Activated CD8-positive, alpha-beta memory T cell treated with anti-CD3 and anti-CD28 coated beads for 4 hours (primary cell): Measurements from ENCODE around the gene HSDL1.
"Not testable (repeated sequence)": the region's sequence is repeated elsewhere in the genome, so short reads cannot be mapped to it uniquely, and the experiment has no call there.

Experiments
- DNase-seq, 2 donors: peaks; one replicate each; pipeline ENCODE4 v3.0.0-alpha.2; 2020; ENCODE audit warnings: low read depth in 2 of 2

The HSDL1 gene

DNA sequence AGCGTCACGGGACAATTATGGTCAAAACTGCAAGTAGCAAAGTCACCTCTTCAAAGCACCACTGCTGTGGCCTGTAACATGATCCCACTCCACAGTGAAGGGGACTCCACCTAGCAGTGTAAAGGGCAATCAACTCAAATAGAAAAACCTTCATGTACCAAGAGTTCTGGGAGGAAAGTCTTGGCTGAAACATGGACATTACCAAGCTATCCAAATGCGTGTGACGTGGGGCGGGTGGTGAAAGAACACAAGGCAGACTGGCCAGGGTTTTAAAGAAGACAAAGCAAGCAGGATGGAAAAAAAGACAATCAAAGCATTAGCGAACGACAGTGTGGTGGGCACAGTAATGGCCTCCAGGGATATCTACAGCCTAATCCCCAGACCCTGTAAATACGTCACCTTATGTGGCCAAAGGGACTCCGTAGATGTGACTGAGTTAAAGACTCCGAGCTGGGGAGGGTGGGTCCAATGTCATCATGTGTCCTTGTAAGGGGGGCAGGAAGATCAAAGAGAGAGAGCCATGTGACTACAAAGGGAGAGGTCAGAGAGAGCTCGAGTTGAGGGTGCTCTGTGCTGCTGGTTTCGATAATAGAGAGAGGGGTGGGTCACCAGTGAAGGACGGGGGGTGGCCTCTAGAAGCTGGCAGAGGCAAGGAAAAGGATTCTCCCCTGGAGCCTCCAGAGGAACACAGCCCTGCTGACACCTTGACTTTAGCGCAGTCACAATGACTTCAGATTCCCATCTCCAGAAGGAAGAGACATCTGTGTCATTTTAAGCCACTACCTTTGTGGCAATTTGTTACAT lies 6.0 kb downstream of the HSDL1 start:
- no peak for DNase-seq

DNA sequence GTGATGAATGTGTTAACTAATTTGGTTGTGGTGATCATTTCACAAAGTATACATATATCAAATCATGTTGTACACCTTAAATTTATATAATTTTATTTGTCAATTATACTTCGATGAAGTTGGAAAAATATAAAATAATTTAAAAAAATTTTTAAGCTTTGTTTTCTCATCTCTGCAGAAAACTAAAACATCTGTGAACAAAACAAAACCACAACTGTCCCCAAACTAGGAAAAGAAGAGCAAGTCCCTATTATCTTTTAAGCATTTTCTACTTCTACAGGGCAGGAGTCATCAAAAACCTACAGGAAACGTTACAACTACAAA lies 6.5 kb downstream of the HSDL1 start:
- no peak for DNase-seq

DNA sequence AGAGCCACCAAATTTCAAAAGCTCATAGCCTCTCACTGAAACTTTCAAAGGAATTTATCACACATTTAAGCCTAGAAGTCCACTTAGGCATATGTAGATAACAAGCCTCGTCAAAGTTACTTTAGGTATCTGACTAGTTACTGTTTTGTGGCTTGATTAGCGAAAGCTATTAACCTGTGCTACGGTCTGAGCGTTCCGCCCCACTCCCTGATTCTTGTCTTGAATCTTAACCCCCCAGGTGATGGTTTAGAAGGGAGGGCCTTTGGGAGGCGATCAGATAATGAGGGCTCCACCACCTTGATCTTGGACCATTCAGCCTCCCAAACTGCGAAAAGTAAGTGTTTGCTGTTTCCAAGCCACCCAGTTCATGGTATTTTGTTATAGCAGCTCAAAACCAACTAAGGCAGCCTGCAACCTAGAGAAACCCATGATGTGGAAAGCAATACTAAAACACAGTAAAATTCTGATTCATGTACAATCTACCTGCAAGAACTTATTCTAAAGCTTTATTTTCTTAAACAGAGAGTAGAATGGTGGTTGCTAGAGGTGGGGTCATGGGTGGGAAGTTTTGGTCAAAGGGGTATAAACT lies 7.1 kb downstream of the HSDL1 start:
- no peak for DNase-seq

DNA sequence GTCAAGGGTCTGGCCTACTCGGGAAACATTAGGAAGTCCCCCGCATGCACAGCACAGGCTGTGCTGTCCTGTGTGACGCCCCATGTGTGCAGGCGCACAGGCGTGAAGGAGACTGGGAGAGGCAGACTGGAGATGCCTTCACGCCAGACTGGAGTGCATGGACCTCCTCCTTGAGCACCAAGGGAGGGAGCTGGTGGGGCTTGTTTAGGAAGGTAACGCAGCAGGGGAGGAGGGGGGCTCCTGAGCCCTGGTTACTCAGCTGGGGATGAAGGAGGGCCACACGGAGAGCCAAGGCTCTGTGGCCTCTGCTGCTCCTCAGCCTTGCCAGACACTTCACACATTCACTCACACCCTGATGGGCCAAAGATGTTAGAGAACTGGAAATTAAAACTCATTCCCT lies 7.7 kb downstream of the HSDL1 start:
- no peak for DNase-seq

DNA sequence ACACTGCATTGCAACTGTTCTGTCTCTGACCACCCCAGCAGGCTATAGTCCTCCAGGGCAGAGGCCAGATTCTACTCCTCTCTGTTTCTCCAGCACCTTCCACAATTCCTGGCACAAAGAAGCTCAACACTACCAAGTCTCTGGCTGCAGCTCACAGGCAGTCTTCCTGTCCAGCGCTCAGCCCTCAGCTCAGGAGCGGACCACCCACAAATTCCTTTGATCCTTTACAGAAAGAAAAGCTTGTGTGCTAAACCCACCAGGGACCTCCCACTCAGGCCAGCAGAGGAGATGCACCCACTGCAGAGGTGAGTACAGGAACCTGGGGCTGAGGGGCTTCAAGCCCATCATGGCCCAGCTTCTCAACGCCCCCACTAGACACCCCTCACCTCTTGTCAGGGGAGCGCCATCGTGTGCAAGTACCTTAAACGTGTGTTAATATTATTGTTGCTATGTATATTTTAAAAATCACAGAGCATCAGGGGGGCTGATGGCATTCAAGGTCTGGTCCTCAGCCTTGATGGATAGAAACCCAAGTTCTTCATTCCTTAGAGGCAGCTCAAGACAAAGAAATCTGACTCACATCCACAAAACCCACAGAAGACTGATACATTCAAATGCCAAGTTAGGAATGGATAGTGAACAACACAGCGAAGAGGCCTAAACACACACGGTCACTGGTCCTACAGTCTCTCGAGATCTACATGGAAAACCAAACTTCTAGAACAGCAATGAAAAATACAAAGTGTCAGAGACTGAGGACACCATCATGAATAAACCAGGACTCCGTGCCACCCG lies 8.4 kb downstream of the HSDL1 start:
- no peak for DNase-seq

DNA sequence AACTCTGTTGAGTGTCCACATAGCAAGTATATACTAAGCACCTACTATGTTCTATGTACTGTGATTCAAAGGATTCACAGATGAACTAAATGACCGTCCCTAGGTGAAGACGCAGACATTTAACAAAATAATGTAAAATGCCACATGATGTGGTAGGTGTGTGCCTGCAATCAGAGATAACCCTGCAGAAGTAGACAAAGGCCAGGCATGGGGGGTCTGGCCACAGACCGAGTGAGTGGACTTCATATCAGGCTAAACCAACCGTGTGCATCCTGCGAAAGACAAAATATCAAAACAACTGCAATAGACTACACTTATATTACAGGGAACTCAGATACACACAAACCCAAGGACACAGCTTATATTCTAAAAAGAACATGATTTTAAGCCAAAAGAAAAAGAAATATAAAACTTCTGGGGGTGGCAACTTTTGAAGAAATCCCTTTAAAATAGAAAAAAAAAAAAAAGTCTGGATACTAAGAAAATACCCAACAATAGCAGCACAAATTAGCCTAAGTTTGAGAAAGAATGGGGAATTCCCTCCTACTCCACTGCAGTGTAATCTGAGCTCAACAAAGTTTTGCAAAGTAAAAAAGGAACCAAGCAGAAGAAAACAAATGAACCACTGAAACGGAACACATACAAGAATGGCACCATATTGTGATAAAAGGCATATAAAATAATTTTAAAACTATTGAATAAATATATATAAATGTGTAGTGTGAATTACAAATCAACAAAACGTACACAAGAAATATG lies 12.3 kb downstream of the HSDL1 start:
- DNase-seq = no peak

DNA sequence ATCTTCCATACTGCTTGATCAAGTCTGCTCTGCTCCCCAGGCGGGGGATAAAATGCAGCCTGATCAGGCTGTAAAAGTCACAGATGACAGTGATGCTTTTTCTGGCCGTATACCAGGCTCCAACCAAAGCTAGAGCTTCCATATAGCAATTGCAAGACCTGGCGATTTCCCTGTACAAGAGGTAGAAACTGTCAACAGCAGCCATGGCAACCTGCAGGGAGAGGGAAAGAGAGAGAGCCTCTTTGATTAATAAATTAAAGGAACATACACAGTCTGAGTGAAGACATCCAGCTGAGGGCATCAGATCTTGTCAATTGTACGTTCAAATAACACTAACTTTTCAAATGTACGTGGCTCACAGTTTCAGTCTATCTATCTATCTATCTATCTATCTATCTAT lies 13.9 kb downstream of the HSDL1 start:
- DNase-seq = no peak

DNA sequence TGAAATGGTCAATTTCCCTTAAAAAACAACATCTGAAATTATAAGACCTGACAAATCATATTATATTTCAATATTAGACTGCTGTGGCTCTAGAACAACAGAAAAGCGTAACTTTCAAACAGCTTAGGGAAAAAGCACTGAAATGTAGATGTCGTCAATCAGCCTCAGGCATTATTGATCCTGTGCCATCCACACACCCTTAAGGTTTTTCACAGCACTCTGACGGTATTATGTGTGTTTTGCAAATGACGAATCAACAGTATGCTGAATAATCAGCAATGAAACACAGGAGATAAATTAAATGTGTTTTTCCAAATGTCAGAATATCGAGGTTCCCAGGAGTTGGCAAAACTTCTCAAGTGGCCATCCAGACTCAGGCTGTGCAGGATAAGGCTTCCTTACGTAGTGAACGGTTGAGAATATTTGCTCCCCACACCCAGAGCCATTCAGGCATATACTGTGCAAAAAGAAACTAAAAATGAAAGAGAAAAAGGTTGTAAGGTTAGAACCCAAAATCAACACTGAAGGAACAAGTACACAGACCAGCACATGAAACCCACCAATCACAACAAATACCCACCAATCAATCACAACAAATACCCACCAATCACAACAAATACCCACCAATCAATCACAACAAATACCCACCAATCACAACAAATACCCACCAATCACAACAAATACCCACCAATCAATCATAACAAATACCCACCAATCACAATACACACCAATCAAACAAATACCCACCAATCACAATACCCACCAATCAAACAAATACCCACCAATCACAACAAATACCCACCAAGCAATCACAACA lies 20.5 kb downstream of the HSDL1 start:
- no peak for DNase-seq

DNA sequence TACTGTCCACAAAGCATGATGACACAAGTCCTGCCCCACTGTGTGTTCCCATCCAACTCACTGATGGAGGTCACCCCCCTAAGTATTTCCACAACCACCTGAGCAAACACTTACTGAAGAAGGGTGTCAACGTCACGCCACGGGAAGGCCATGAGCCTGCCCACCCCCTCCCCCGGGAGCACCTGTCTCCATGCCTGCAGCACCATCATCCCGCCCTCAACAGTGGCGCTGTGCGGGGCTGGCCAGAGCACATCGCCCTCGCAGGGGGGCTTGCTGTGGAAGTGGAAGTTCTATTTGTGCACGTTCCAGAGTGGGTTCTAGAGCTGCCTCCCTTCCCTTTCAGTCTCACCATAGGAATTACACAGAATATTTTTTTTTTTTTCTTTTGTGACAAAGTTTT lies 24.0 kb downstream of the HSDL1 start:
- DNase-seq = no peak

DNA sequence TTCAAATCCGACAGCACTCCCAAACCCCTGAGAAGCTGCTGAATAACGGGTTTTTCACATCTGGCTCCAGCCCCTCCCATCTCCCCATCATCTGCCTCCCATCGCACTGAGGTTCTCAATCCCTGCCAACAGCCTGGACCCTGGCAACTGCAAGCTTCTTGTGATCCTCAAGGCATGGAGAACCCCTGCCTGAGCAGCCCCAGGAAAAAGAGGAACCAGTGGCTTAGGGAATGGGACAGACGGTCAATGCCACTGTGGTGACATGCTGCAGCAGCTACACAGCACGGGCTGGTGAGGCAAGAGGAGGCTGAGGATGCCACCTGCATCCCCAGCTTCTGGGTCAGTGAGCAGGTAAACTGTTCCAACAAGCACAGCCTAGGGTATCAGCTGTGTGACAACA lies 25.0 kb downstream of the HSDL1 start:
- DNase-seq = no peak

DNA sequence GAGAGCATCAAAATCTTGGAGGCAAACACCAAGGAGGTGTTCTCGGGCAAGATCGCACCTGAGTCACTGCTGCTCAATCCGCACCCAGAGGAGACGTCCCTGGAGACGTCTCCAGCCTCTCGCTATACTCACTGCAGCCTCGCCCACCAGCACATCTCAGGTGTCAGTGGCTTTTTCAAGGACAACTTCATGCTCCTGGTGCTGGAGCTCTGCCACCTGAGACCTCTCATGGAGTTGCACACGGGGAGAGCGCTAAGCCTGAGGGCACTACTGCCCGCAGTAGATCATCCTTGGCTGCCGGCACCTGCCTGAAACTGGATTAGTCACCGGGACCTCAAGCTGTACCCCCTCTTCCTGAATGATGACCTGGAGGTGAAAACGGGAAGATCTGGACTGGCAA lies 25.6 kb downstream of the HSDL1 start:
- no peak for DNase-seq

DNA sequence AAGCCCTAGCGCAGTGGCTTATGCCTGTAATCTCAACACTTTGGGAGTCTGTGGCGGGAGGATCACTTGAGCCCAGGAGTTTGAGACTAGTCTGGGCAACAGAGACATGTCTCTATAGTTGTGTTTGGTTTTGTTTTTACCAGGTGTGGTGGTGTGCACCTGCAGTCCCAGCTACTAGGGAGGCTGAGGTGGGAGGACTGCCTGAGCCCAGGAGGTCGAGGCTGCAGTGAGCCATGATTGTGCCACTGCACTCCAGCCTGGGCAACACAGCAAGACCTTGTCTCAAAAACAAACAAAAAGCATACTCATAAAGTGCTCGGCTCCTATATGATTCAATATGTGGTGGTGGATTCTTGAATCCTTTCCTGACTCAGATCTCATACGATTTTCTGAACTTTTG lies 26.7 kb downstream of the HSDL1 start:
- not testable (repeated sequence) for DNase-seq

DNA sequence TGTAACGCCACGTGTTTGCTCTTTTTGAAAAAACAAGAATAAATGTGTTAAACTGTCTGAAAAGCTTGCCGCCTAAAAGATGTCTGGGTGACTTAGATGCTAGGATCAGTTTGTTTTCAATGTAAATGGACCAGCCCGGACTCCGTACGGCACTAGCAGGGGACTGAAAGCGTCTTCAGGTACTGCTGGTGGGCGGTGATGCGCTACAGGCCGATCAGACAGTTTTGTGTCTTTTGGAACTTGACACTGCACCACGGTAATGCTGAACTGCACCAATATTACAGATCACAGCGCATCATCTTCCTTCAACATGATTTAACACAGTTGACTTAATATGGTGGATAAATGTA lies 27.5 kb downstream of the HSDL1 start:
- peak in 1 of 2 donors; percentile 13 for DNase-seq

DNA sequence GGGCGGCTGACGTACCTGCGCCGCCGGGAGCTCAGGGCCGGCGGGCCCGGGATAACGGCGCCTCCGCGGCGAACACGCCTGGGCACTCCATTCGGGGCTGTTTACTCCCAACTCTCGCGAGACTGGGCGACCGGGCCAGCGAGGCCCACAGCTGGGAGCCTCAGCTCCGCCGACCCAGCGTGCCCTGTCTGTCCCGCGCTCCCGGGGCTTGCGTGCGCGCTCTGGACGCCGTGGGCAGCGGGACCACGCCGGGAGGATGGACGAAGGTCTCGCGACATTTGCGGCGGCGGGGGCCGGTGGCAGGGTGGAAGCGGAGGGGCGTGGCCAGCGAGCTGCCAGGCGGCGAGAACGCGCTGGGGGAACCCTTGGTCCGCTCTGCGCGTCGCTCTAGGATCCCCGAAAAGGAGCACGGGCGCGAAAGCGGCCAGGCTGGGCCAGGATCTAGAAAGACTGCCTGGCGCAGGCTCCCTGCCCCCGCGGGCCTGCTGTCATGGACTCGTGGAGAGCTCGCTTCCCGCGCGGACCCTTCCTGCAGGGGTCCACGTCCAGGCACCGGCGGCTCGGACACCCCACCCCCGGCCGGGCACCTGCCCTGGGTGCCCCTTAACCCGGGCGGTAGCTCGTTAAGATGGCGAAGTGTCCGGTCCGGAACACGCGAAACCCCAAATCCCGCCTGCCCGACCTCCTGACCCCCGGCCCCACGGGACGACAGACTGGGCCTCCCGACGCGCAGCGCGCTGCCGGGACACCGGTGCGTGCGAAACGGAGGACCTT lies 28.1 kb downstream of the HSDL1 start, which contains the start of gene MBTPS1:
TSS of gene MBTPS1 (minus strand) at position 223 of the 774 bp plus-strand sequence. CDS start 15,159 bp downstream, outside the sequence.
- DNase-seq = peak; percentile 95 to 97

DNA sequence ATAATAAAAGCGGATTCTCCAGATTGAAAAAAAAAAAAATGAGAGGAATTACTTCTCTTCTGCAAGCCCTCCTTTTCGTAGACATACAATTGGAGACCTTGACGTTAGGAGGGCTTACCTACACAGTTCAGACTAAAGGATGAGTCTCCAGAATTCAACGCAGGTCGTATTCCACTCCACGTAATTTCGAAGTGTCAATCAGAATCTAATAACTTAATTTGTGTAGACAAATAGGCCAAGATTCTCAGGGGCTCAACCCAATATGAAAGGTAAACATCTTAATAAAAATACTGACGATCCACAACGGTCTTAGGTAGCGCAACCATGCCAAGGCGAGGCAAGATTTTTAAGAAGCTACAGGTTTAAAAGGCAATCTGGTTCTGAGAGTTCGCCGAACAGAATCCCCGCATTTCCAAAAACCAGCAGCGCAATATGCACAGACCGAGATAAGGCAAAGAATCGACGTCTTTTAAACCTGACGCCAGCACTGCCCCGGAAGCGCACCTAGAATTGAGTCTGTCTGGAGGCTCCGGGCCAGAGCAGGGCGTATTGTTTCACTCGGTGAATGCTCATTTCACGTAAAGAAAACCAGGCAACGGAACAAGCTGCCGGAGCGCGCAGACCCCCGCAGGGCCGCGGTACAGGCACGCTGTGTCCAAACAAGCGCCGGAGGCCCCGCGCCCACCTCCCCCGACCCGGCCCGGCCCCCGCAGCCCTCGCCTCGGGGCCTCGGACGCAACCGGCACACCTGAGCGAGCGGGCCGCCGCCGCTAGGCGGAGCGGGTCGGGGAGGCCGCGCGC lies 28.9 kb downstream of the HSDL1 start:
- peak in 1 of 2 donors; percentile 15 for DNase-seq

DNA sequence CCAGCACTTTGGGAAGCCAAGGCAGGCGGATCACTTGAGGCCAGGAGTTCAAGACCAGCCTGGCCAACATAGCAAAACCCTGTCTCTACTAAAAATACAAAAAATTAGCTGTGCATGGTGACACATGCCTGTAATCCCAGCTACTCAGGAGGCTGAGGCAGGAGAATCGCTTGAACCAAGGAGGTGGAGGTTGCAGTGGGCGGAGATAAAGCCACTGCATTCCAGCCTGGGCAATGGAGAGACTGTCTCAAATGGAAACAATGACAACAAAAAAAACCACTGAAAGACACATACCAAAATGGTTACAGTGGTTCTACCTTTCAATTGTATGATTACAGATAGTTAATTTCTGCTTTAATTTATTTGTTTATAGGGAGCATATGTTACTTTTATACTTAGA lies 33.0 kb downstream of the HSDL1 start:
- not testable (repeated sequence) for DNase-seq

DNA sequence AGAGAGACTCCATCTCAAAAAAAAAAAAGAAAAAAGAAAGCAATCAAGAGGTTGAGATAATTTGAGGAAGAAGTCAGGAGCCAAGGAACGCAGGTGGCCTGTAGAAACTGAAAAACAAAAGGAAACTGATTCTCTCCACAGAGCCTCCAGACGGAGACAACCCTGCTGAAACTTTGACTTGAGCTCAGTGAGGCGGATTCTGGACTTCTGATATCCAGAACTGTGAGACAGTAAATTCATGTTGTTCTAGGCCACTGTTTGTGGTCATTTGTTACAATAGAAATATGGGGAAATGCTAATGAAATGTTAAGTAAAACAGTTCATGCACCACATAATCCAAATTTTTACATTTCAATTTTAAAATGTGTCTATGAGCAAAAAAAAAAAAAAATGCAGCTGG lies 33.5 kb downstream of the HSDL1 start:
- no peak for DNase-seq

DNA sequence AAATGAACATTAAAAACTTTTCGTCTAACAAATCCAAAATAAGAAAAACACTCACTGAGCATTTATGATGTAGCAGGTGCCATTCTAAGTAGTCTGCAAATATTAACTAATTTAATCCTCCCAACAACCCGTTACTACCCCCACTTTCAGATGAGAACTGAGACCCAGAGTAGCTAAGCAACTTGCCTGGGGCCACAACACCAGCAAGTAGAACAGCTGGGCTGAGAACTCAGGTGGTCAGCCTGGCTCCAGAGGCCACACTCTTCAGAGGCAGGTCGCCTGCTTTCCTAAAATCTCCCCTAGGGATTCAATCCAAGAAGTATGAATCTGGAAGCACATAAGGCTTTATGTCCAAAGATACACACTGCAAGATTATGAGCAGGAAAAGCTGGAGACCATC lies 34.5 kb downstream of the HSDL1 start:
- no peak for DNase-seq

DNA sequence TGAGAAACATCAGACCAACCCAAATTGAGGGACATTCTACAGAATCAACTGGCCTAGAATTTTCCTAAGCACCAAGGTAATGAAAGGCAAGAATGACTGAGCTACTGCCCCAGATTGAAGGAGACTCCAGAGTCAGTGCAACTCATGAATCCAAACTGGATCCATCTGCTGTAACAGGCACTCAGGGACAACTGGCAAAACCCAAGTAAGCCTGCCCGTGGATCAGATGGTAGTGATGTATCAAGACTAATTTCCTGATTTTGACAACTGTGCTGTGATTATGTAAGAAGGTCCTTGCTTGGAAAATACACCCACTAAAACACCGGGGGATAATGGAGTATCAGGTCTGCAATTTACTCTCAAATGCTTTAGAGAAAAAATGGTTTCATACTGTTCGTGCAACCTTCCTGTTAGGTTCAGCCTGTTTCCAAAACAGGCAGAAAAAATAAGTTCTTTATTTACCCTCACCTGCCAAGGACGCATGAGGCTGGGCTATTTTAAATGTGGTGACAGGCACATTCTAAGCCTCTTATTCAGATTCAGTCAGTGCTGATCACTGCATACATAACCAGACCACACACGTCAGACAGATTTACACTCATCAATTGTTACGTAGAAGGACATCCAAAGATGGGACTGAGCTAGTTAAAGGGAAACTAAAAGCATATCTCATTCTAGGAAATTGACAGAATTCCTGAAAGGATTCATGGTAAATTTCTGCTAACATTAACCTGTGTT lies 35.2 kb downstream of the HSDL1 start:
- no peak for DNase-seq
